ENCODE data around the gene LMCD1. TPM values are rescaled to one million over a fixed set of nuclear protein-coding genes. Genes with fewer than 3 reads are reported as not detected.

LMCD1 gene
- polyA plus RNA-seq, 1 of the 3 experiments (the other 2 are of a cell fraction): 23.6 TPM

DNA sequence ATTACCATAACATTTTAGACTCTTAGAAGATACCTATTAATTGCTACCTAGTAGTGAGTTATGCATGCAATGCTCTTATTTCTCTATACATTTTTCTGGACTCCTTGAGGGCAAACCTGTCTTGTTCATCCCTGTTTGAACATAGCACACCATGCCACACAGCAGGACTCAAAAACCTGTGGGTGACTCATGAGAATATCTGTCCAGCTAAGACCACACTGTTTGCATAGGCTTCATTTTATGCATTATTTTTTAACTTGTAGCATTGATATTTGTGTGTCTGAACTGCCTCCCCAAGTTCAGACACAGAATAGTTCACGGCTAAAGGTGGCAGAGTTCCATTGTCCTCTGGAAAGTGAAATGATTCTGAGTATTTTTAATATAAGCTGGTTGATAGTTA is 1.8 kb downstream of the LMCD1 start:
- Histone ChIP-seq H3K27me3 (ENCODE audit: insufficient read depth) (no peaks in the 10 kb centered on the region), H3K9ac (no peak overlapping the region), H4K20me1 (ENCODE audit: insufficient read depth) (no peaks in the 10 kb centered on the region), H3K4me3 (ENCODE audit: low read depth in 2 of 2, low read length in 1 of 2) (peak overlapping the region in 1 of 2 experiments; percentile 42; a peak in 2 of 4 replicates), H3K4me2 (no peak overlapping the region), H3K79me2 (ENCODE audit: insufficient read depth) (no peaks in the 10 kb centered on the region), H3K27ac (ENCODE audit: low read depth in 2 of 2, low read length in 1 of 2) (peak overlapping the region in 1 of 2 experiments; percentile 74; a peak in 2 of 4 replicates), H3F3A (replicated peaks; ENCODE audit: insufficient read depth) (peaks cover 21% of the 10 kb centered on the region), H3K9me2 (no peaks in the 10 kb centered on the region), H3K4me1 (ENCODE audit: control insufficient read depth in 1 of 2, insufficient read depth in 2 of 2, low read depth in 1 of 2, low read length in 1 of 2) (peaks cover 24 to 55% of the 10 kb centered on the region in 2 experiments), H2AFZ (ENCODE audit: low read depth) (no peak overlapping the region), H3K9me3 (no peaks in the 10 kb centered on the region), H3K36me3 (replicated peaks in 1 of 2; ENCODE audit: control insufficient read depth in 1 of 2, insufficient read depth in 2 of 2, low read length in 1 of 2) (peaks cover 0 to 9% of the 10 kb centered on the region in 2 experiments)
- TF ChIP-seq RXRA (IDR thresholded peaks at IDR 0.05; ENCODE audit: borderline replicate concordance, low read depth) (no peak), FOSL2 (IDR thresholded peaks at IDR 0.05; ENCODE audit: borderline replicate concordance, low read depth) (peak; percentile 29; the same call in 1 of the 2 replicates)
- ChIA-PET POLR2A (no interaction called here), CTCF (interaction anchor here (1.2 to 3.2 kb wide), 2 partner anchors 104 to 118 kb away, joined by 3 to 13 read pairs; no protein-coding TSS in a partner anchor)
- WGBS (ENCODE audit: low lambda C conversion rate): 64% methylated on average over 1 of the region's 1 CpG
- no peak for DNase-seq

DNA sequence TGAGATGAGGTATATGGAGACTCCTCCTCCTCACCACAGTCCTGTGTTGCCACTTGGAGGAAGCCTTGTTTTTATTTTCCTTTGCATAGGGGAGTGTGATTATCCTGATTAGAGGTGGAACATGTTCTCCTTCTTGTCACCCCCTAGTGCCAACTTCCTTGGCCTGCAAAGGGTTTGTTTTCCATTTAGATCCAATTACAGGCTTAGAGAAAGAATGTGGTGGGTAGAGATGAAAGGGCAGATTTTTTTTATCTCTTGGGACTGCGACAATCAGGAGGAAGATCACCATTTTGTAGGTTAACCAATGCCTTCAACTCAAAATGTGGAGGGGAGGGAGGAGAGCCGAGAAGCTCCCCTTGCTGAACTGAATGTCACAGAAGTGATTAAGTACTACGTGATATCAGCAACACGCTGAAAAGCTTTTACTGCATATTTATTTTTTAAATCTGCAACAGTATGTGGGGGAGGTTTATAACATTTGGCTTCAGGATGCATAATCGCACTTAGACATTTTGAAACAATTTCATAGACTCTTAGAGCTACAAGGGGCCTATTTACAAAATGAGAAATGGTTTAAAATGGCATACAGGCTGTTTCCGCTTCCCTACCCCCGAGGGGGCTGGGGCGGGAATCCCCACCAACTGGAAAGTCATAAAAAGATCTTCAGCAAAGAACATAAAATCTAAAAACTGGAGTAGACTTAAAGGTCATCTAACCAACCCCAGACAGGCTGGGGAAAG is 2.4 kb downstream of the LMCD1 start:
- TF ChIP-seq TAF1 (IDR thresholded peaks at IDR 0.05; ENCODE audit: borderline replicate concordance, low read depth, low read length) (no peak), FOXJ3 (CRISPR knock-in tag; IDR thresholded peaks at IDR 0.05) (no peak), GATA2 (CRISPR knock-in tag; IDR thresholded peaks at IDR 0.05) (peak; percentile 32; the same call in 1 of the 2 replicates), EP300 (IDR thresholded peaks at IDR 0.05; ENCODE audit: borderline replicate concordance in 1 of 2, low read depth in 1 of 2, low read length in 1 of 2) (peak in 1 of 2 experiments; percentile 30; a peak in 1 of 4 replicates), TEAD4 (IDR thresholded peaks at IDR 0.05; ENCODE audit: borderline replicate concordance, insufficient read depth) (no peak), FOSL2 (IDR thresholded peaks at IDR 0.05; ENCODE audit: borderline replicate concordance, low read depth) (no peak), RAD21 (IDR thresholded peaks at IDR 0.05; ENCODE audit: low read length) (0 out of 2 replicates have a peak, but pooled peaks have one; percentile 15), FOXM1 (IDR thresholded peaks at IDR 0.05; ENCODE audit: low read depth) (no peak), EZH2phosphoT487 (IDR thresholded peaks at IDR 0.05; ENCODE audit: borderline replicate concordance, low read depth) (no peak), SMC3 (IDR thresholded peaks at IDR 0.05; ENCODE audit: low read depth, low read length) (no peak), TCF12 (IDR thresholded peaks at IDR 0.05) (no peak)
- TF ChIP-seq, protein P1, sequence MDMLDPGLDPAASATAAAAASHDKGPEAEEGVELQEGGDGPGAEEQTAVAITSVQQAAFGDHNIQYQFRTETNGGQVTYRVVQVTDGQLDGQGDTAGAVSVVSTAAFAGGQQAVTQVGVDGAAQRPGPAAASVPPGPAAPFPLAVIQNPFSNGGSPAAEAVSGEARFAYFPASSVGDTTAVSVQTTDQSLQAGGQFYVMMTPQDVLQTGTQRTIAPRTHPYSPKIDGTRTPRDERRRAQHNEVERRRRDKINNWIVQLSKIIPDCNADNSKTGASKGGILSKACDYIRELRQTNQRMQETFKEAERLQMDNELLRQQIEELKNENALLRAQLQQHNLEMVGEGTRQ (IDR thresholded peaks at IDR 0.05; ENCODE audit: borderline replicate concordance, low read depth, low read length): no peak
- TF ChIP-seq, protein P2, sequence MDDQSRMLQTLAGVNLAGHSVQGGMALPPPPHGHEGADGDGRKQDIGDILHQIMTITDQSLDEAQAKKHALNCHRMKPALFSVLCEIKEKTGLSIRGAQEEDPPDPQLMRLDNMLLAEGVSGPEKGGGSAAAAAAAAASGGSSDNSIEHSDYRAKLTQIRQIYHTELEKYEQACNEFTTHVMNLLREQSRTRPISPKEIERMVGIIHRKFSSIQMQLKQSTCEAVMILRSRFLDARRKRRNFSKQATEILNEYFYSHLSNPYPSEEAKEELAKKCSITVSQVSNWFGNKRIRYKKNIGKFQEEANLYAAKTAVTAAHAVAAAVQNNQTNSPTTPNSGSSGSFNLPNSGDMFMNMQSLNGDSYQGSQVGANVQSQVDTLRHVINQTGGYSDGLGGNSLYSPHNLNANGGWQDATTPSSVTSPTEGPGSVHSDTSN (IDR thresholded peaks at IDR 0.05): no peak
- TF ChIP-seq, protein P3, sequence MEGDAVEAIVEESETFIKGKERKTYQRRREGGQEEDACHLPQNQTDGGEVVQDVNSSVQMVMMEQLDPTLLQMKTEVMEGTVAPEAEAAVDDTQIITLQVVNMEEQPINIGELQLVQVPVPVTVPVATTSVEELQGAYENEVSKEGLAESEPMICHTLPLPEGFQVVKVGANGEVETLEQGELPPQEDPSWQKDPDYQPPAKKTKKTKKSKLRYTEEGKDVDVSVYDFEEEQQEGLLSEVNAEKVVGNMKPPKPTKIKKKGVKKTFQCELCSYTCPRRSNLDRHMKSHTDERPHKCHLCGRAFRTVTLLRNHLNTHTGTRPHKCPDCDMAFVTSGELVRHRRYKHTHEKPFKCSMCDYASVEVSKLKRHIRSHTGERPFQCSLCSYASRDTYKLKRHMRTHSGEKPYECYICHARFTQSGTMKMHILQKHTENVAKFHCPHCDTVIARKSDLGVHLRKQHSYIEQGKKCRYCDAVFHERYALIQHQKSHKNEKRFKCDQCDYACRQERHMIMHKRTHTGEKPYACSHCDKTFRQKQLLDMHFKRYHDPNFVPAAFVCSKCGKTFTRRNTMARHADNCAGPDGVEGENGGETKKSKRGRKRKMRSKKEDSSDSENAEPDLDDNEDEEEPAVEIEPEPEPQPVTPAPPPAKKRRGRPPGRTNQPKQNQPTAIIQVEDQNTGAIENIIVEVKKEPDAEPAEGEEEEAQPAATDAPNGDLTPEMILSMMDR (IDR thresholded peaks at IDR 0.05): no peak
- H3K4me3 ChIP-seq (ENCODE audit: low read depth in 2 of 2, low read length in 1 of 2): peak overlapping the region in 1 of 2 experiments; percentile 42; a peak in 2 of 4 replicates
- H3K27ac ChIP-seq (ENCODE audit: low read depth in 2 of 2, low read length in 1 of 2): peak overlapping the region in 1 of 2 experiments; percentile 74; a peak in 2 of 4 replicates

More for the DNA sequence above, 2.4 kb downstream of the LMCD1 start:
- peaks cover 21% of the 10 kb centered on the region for H3F3A ChIP-seq (replicated peaks; ENCODE audit: insufficient read depth)
- no peaks in the 10 kb centered on the region for H3K9me2 ChIP-seq
- WGBS (ENCODE audit: low lambda C conversion rate): 70% methylated on average over 8 of the region's 8 CpGs
- POLR2A ChIA-PET: no interaction called here
- no peak overlapping the region for H2AFZ ChIP-seq (ENCODE audit: low read depth)
- H3K9me3 ChIP-seq: no peaks in the 10 kb centered on the region
- CTCF ChIA-PET: interaction anchor here (0.9 to 3.2 kb wide), 4 partner anchors 10 to 117 kb away, joined by 3 to 13 read pairs (median 4); no protein-coding TSS in a partner anchor
- H4K20me1 ChIP-seq (ENCODE audit: insufficient read depth): no peaks in the 10 kb centered on the region
- H3K27me3 ChIP-seq (ENCODE audit: insufficient read depth): no peaks in the 10 kb centered on the region
- H3K9ac ChIP-seq: no peak overlapping the region
- peaks cover 0 to 13% of the 10 kb centered on the region in 2 experiments for H3K36me3 ChIP-seq (replicated peaks in 1 of 2; ENCODE audit: control insufficient read depth in 1 of 2, insufficient read depth in 2 of 2, low read length in 1 of 2)
- H3K4me1 ChIP-seq (ENCODE audit: control insufficient read depth in 1 of 2, insufficient read depth in 2 of 2, low read depth in 1 of 2, low read length in 1 of 2): peaks cover 24 to 51% of the 10 kb centered on the region in 2 experiments
- no peak for DNase-seq
- no peak overlapping the region for H3K4me2 ChIP-seq
- no peaks in the 10 kb centered on the region for H3K79me2 ChIP-seq (ENCODE audit: insufficient read depth)
